GM18526 (cell line): Measurements from ENCODE around the gene CCDC138.

Source experiments
- POLR2A ChIP-seq: IDR thresholded peaks from 3 replicates; pipeline ENCODE4 v1.6.1; 2011; ENCODE audit not compliant: insufficient read length; ENCODE audit errors: extremely low read depth

The CCDC138 gene

GRCh38 chr2:108858894-108859293 lies 72.3 kb downstream of the CCDC138 start:
- TF ChIP-seq POLR2A: no peak

DNA sequence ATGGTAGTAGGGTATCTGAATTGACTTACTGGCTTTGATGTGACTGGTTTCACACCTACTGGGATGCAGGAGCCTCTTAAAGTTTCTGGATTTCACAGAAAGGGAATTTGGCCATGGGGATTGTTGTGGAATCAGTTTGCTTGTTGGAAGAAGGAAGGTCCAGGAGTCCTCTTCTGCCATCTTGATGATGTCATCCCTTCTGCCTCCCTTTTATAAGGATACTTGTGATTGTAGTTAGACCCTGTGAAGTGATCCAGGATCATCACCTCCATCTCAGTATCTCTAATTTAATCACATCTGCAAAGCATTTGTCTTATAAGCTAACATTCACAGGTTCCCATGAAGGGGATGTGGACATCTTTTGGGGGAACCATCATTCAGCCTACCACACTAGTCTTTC lies 79.5 kb downstream of the CCDC138 start:
- TF ChIP-seq POLR2A: no peak

DNA sequence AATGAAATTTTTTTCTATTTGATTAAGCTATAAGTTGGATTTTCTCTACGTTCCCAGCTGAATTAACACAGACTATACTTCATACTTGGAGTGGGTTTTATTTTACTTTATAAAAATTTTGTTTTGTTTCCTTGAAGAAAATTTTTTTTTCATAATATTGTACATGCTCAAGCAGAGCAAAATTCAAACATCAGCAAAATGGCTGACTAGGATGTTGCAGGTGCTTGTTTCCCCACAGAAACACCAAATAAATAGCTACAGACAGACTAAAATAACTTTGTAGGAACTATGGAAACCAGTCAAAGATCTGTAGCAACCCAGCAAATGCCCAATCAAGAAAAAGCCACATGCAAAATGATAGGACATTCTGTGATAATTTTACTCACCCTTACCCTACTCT lies 82.3 kb downstream of the CCDC138 start:
- no peak for TF ChIP-seq POLR2A

DNA sequence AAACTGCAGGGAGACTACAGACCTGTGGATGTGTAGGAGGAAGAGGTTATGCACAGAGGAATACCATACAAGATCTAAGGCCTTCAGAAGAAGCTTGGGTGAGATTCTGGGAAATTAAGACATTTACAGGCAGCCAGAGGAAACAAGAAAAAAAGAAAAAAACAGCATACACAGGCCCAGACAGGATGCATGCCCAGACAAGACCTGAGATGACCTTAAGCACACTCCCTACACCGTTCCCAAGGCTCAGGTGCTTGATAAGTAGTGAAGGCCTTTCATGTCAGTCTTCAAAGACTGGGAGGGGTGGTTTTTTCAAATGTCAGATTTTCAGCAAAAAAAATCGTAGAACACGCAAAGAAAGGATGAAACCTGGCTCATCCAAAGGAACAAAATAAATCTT lies 83.0 kb downstream of the CCDC138 start:
- TF ChIP-seq POLR2A: no peak

GRCh38 chr2:108870069-108870644 lies 83.6 kb downstream of the CCDC138 start:
- no peak for TF ChIP-seq POLR2A

DNA sequence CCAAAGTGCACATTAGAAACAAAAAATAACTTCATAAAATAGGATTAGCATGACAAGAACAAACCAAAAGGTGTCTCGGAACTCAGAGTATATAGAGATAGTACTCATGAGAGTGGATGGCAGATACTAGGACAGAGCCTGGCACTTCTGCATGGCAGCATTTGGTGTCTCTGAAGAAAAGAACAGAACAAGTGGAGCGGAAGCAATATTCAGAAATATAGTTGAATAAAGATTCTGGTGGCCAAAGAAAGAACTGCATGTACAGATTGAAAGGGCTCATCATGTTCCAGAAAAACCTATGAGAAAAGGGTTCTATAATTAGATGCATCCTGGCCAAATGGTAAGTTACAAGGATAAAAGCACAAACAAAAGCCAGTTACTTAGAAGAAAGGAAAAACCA lies 90.9 kb downstream of the CCDC138 start:
- no peak for TF ChIP-seq POLR2A

DNA sequence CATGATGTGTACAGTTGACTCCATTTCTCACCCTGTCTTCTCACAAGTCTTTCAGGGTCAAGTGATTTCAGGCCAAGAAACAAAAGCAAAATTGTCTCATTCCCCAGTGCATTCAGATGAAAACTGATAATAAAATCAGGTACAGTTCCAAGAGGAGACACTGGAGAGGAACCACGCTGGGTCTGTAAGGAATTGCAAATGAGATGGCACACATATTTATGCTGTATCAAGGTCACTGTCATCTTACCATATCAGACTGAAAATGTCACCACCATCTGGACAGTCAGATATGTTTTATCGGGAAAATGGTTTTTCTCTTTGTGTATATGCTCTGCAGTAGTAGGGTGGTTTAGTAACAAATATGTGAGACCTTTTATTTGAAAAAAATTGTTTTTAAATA lies 91.7 kb downstream of the CCDC138 start:
- no peak for TF ChIP-seq POLR2A

GRCh38 chr2:108884619-108885018 lies 98.0 kb downstream of the CCDC138 start:
- TF ChIP-seq POLR2A: no peak

DNA sequence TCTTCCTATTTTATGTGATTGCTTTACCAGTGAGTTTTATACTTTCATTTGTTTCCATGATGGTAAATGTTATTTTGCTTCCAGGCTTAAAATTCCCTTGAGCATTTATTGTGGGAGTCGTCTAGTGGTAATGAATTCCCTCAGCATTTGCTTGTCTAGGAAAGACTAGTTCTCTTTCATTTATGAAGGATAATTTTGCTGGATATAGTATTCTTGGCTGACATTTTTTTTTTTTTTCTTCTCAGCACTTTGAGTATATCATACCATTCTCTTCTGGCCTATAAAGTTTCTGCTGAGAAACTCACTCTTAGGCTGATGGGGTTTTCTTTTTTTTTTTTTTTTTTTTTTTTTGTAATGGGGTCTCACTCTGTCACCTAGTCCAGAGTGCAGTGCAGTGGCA lies 103.3 kb downstream of the CCDC138 start:
- TF ChIP-seq POLR2A: no peak

- no peak for TF ChIP-seq POLR2A
Measured at GRCh38 chr2:108893277-108893676, 106.7 kb downstream of the CCDC138 start.

- TF ChIP-seq POLR2A: no peak
Measured at GRCh38 chr2:108894766-108895165, 108.2 kb downstream of the CCDC138 start.

- no peak for TF ChIP-seq POLR2A
Measured at GRCh38 chr2:108895188-108895587, 108.6 kb downstream of the CCDC138 start.

GRCh38 chr2:108896741-108897140 lies 110.2 kb downstream of the CCDC138 start:
- TF ChIP-seq POLR2A: no peak

DNA sequence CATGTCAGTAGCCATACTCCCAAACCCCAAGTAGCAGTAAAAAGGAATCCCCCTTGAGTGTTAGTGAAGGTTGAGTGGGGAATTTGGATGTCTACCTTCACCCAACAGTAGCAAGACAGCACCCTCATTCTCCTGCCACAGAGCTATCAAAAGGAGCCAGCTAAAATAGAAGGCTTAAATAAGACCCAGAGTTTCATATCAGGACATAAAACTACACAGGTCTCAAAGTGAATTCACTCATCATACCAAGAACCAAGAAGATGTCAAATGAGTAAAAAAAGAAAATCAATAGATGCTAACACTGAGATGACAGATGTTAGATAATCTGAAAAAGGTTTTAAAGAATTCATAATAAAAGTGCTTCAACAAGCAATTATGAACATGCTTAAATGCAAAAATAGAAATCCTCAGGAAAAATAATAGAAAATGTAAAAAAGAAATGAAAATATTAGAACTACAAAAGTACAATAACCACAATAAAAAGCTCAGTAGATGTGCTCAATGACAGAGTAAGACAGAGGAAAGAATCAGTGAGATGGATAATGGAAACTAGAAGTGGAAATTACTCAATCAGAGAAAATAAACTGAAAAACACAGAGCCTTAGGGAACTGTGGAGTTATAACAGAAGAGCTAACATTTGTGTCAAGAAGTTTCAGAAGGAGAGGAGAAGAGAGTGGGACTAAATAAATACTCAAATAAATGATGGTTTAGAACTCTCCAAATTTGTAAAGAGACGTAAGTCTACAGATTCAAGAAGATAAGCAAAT lies 111.9 kb downstream of the CCDC138 start:
- TF ChIP-seq POLR2A: no peak

GRCh38 chr2:108904680-108905079 lies 118.1 kb downstream of the CCDC138 start:
- TF ChIP-seq POLR2A: no peak

- no peak for TF ChIP-seq POLR2A
Measured at GRCh38 chr2:108905176-108905575, 118.6 kb downstream of the CCDC138 start.

- TF ChIP-seq POLR2A: no peak
Measured at GRCh38 chr2:108905906-108906305, 119.3 kb downstream of the CCDC138 start.
